K562 (cell line): Measurements from ENCODE around the gene MVB12B. TPM values are rescaled to one million over a fixed set of nuclear protein-coding genes. Genes with fewer than 3 reads are reported as not detected.

Source experiments
- ATAC-seq: fragments of 200-7000 bp; cut with Tn5 transposase; 3 replicates; pipeline ENCODE4 v1.9.1; 2020; ENCODE audit warnings: moderate library complexity
- BruUV-seq: library from RNA; stranded (reverse); fragments of 400-500 nt; replicated peaks from 2 replicates; lab custom pipeline; 2021; lab: Mats Ljungman, UMichigan
- CTCF ChIA-PET: fragments of 300-600 bp; formaldehyde crosslinking; extraction: SDS; loops from one replicate; lab custom pipeline; 2021; ENCODE audit warnings: low intra/inter-chr PET ratio; lab: Yijun Ruan, JAX
- POLR2A ChIA-PET: fragments of 300-600, 350-650 bp; sonication (Branson Sonifier 250); formaldehyde crosslinking; extraction: SDS; loops from one replicate; lab custom pipeline; 2021; ENCODE audit warnings: antibody characterized with exemption, inconsistent platforms; lab: Yijun Ruan, JAX
- DNase-seq, 4 experiments: peaks; one replicate each; pipeline versions ENCODE4 v3.0.0 to v3.0.0-alpha.2; 2011 to 2018; ENCODE audit warnings: low spot score in 3 of 4, mixed read lengths in 3 of 4; ENCODE audit errors: extremely low read depth in 1 of 4
- FAIRE-seq: peaks from 2 replicates; lab custom pipeline; 2011; peaks lifted over from hg19 to GRCh38; lab: Jason Lieb, UNC
- H2AFZ ChIP-seq: 2 replicates; pipeline ENCODE4 v1.6.0; 2011; ENCODE audit warnings: low read depth, low read length, control low read depth, inconsistent platforms
- H3K27ac ChIP-seq: fragments of 200-600 bp; 3 replicates; pipeline ENCODE4 v1.8.0; 2011; ENCODE audit warnings: low read depth, mild to moderate bottlenecking, control low read depth, inconsistent platforms, low read length, moderate library complexity, mixed read lengths; ENCODE audit errors: extremely low read depth
- H3K27me3 ChIP-seq, 2 experiments: fragments of 300-600 bp in 1 of 2; 2 replicates in 1 of 2; 3 replicates in 1 of 2; pipeline versions ENCODE4 v1.6.0 to v1.8.0; 2011; ENCODE audit warnings: inconsistent platforms in 2 of 2, low read length in 2 of 2, mild to moderate bottlenecking in 1 of 2, mixed read lengths in 1 of 2, moderate library complexity in 1 of 2; ENCODE audit not compliant: control insufficient read depth in 2 of 2, insufficient read depth in 2 of 2
- H3K36me3 ChIP-seq: fragments of 300-600 bp; 3 replicates; pipeline ENCODE4 v1.8.0; 2011; ENCODE audit warnings: mild to moderate bottlenecking, low read length, inconsistent platforms; ENCODE audit not compliant: control insufficient read depth, insufficient read depth
- H3K4me1 ChIP-seq, 2 experiments: fragments of 200-600 bp in 1 of 2; replicated peaks in 1 of 2; 2 replicates in 1 of 2; 3 replicates in 1 of 2; pipeline versions ENCODE4 v1.5.1 to v1.8.0; 2011; ENCODE audit warnings: inconsistent platforms in 2 of 2, low read length in 2 of 2, mild to moderate bottlenecking in 1 of 2, mixed read lengths in 1 of 2, moderate library complexity in 1 of 2; ENCODE audit not compliant: control insufficient read depth in 2 of 2, insufficient read depth in 2 of 2
- H3K4me2 ChIP-seq: 2 replicates; pipeline ENCODE4 v1.6.1; 2011; ENCODE audit warnings: low read length, control low read depth, inconsistent platforms, mixed read lengths; ENCODE audit not compliant: insufficient read depth
- H3K4me3 ChIP-seq: fragments of 200-600 bp; sonication (generic), shearing (Covaris generic); 2 replicates; pipeline ENCODE4 v1.5.1; 2016; ENCODE audit warnings: control low read depth, inconsistent platforms
- H3K79me2 ChIP-seq: fragments of 200-600 bp; 3 replicates; pipeline ENCODE4 v1.8.0; 2011; ENCODE audit warnings: low read length, inconsistent platforms; ENCODE audit not compliant: control insufficient read depth, insufficient read depth
- H3K9ac ChIP-seq, 2 experiments: 2 replicates each; pipeline versions ENCODE4 v1.6.0 to v1.6.1; 2011; ENCODE audit warnings: low read depth in 2 of 2, low read length in 2 of 2, control low read depth in 1 of 2, inconsistent platforms in 1 of 2, mild to moderate bottlenecking in 1 of 2, mixed read lengths in 1 of 2; ENCODE audit not compliant: insufficient read depth in 1 of 2
- H3K9me1 ChIP-seq: one replicate; pipeline ENCODE4 v1.6.0; 2011; ENCODE audit warnings: inconsistent platforms, mild to moderate bottlenecking, low read length, moderate library complexity; ENCODE audit not compliant: control insufficient read depth, insufficient read depth
- H3K9me3 ChIP-seq: replicated peaks from 2 replicates; pipeline ENCODE4 v1.5.1; 2011; ENCODE audit warnings: low read depth, low read length, inconsistent platforms; ENCODE audit not compliant: control insufficient read depth, insufficient read depth
- H4K20me1 ChIP-seq: replicated peaks from 2 replicates; pipeline ENCODE4 v1.6.1; 2011; ENCODE audit warnings: low read length, inconsistent platforms, mixed read lengths; ENCODE audit not compliant: control insufficient read depth, insufficient read depth
- BHLHE40 ChIP-seq: IDR thresholded peaks from 2 replicates; pipeline ENCODE4 v1.6.1; 2011; ENCODE audit warnings: low read length, improper control_type of control experiment
- CEBPG ChIP-seq, 3 experiments: fragments of 200-800 bp in 1 of 3; sonication (Bioruptor generic) in 1 of 3; sonication (generic) in 1 of 3; formaldehyde crosslinking in 1 of 3; IDR thresholded peaks in 2 of 3; conservative IDR thresholded peaks in 1 of 3; 2 replicates each; pipeline versions ENCODE4 v1.6.1 to v1.8.0; 2016 to 2022; ENCODE audit warnings: missing compliant biosample characterization in 2 of 3, missing genetic modification characterization in 2 of 3, mild to moderate bottlenecking in 1 of 3, missing genetic modification reagents in 1 of 3
- CHD2 ChIP-seq: IDR thresholded peaks from 2 replicates; pipeline ENCODE4 v1.6.1; 2011; ENCODE audit warnings: low read depth, low read length
- ETV1 ChIP-seq: fragments of 450-650 bp; conservative IDR thresholded peaks from 2 replicates; pipeline ENCODE4 v1.6.1; 2016; ENCODE audit warnings: missing genetic modification characterization, control low read depth, low read depth, missing compliant biosample characterization
- NR1H2 ChIP-seq: sonication (generic); formaldehyde crosslinking; IDR thresholded peaks from 2 replicates; pipeline ENCODE4 v1.4.0; 2020; ENCODE audit warnings: mild to moderate bottlenecking, missing genetic modification reagents
- RBM25 ChIP-seq: fragments of 200-400 bp; formaldehyde crosslinking; IDR thresholded peaks from 2 replicates; pipeline ENCODE4 v1.6.1; 2018; ENCODE audit warnings: low read length, low read depth, moderate library complexity; ENCODE audit not compliant: severe bottlenecking
- TCF7 ChIP-seq: sonication (generic); IDR thresholded peaks from 2 replicates; pipeline ENCODE4 v1.6.1; 2016; ENCODE audit warnings: antibody characterized with exemption, borderline replicate concordance
- ZEB2 ChIP-seq: fragments of 450-650 bp; IDR thresholded peaks from 2 replicates; pipeline ENCODE4 v1.6.1; 2016
- ZNF133 ChIP-seq: fragments of 250-450 bp; sonication (Bioruptor Pico); IDR thresholded peaks from 2 replicates; pipeline ENCODE4 v1.4.0; 2020; ENCODE audit warnings: mild to moderate bottlenecking
- WGBS: fragments of 100-300 bp; shearing (Covaris generic); methylation state at CpG from one replicate; pipeline ENCODE4 v1.1.6; 2016; ENCODE audit warnings: low coverage, mixed read lengths; ENCODE audit not compliant: insufficient coverage; ENCODE audit errors: missing lambda C conversion rate; 5-methylcytosine and 5-hydroxymethylcytosine counted together
- in situ Hi-C: fragments of 300-500 bp; cut with MboI; formaldehyde crosslinking; loops from 4 replicates; pipeline ENCODE4 v1.15.0; 2018; ENCODE audit warnings: inconsistent platforms, mixed read lengths
- intact Hi-C: fragments of 100-400 bp; cut with micrococcal nuclease; formaldehyde crosslinking; loops from 2 replicates; pipeline ENCODE4 v1.14.2; 2022
- polyA plus RNA-seq, 8 experiments: library from polyadenylated mRNA; depleted of rRNA in 4 of 8; stranded (reverse) in 5 of 8; unstranded in 3 of 8; fragments of >200 nt; fragmentation: Nextera tagmentation in 2 of 8; fragmentation: Illumina TruSeq in 1 of 8; extraction: Ambion mirVana in 2 of 8; extraction: Trizol in 1 of 8; gene quantifications; 2 replicates each; pipeline versions ENCODE4 v1.2.1 to v1.2.3, GENCODE V29; 2011 to 2014; ENCODE audit warnings: inconsistent platforms in 1 of 8, missing spikeins in 1 of 8
- total RNA-seq, 7 experiments: library from RNA; depleted of rRNA in 6 of 7; stranded (reverse); fragments of >200 nt in 6 of 7; fragmentation: Illumina TruSeq in 2 of 7; extraction: Trizol in 2 of 7; gene quantifications; 2 replicates each; pipeline versions ENCODE4 v1.2.1 to v1.2.3, GENCODE V29; 2011 to 2021; ENCODE audit warnings: low replicate concordance in 1 of 7

The MVB12B gene
- total and polyA plus RNA-seq, 9 of the 15 experiments (the other 6 are each of a cell fraction or from before 2014, with no cell fraction given) = not detected

DNA sequence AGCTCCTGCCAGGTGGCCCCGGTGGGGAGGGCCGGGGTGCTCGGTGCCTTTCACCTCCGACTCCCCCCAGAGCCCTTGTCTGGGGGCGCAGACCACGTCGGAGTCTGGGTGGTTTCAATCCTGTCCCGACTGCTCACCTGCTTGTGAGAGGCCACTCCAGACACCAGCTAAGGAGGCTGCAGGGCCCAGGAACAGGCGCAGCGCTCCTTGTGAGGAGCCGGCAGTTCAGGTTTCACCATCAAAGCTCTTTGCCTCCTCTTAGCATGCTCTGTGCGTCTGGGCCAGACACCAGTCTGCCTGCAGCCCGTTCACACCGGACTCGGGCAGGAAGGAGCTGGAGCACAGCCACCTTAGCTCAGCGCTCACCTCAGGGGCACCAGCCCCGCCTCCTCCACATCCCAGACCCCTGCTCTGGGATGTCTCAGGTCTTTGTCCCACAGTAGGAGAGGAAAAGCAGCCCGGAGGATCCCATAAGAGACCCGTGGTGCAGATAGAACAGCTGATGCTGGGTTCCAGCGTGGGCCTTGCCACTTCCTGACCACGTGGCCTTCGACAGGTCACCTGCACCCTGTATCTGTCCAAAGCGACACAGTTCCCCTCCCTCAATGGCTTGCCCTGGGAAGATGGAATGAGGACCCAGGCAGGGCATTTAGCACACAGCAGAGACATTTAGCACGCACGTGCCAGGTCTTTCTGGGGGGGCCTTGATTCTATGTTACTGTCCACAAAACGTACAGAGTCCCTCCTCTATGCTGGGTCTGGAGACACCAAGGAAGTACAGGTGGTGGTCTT, 180.9 kb downstream of the MVB12B start (continued):
- TF ChIP-seq TCF7 (no peak), ZEB2 (no peak), RBM25 (no peak), CEBPG (CRISPR knock-in tag; IDR thresholded peaks at IDR 0.05) (no peak), CEBPG (tag; conservative IDR thresholded peaks at IDR 0.05 in 1 of 2, IDR thresholded peaks at IDR 0.05 in 1 of 2) (no peak), ETV1 (tag) (no peak), ZNF133 (CRISPR knock-in tag) (no peak)
- TF ChIP-seq, all 486 proteins: peak for 0

GRCh38 chr9:126508171-126508591, 181.6 kb downstream of the MVB12B start:
- ChIA-PET POLR2A (interaction anchor here (0.6 kb wide), 1 partner anchor 9 kb away, joined by 3 read pairs; no protein-coding TSS in a partner anchor), CTCF (no interaction called here)
- Histone ChIP-seq H3K9me3 (no peaks in the 10 kb centered on the region), H4K20me1 (peaks cover 22% of the 10 kb centered on the region; the same call in 1 of the 2 replicates), H3K4me2 (no peak overlapping the region), H3K79me2 (no peaks in the 10 kb centered on the region), H2AFZ (no peak overlapping the region), H3K9ac (no peak overlapping the region), H3K4me3 (no peak overlapping the region), H3K9me1 (no peaks in the 10 kb centered on the region), H3K4me1 (peaks cover 0 to 3% of the 10 kb centered on the region in 2 experiments; a peak in 2 of 5 replicates), H3K36me3 (no peaks in the 10 kb centered on the region), H3K27me3 (peaks cover 16 to 62% of the 10 kb centered on the region in 2 experiments; a peak in 4 of 5 replicates), H3K27ac (no peak overlapping the region)
- 0% methylated on average over 6 of the region's 12 CpGs for WGBS
- in situ Hi-C loops = loop anchor here (10.0 kb wide), 1 partner anchor 187 kb away; no protein-coding TSS in a partner anchor
- FAIRE-seq = no peak
- no peak; the same call in 2 of the 3 replicates for ATAC-seq
- TF ChIP-seq BHLHE40 (no peak), NR1H2 (CRISPR knock-in tag) (no peak), CHD2 (no peak)
- DNase-seq = no peak
- intact Hi-C loops = no loop called here
- BruUV-seq = no TSS peak
